Lower lobe of right lung (tissue), 2 donors: Measurements from ENCODE around the gene TWNK. TPM values are rescaled to one million over a fixed set of nuclear protein-coding genes. Genes with fewer than 3 reads are reported as not detected.

ENCODE experiments used
- ATAC-seq, 2 donors: fragments of 200-7000 bp; cut with Tn5 transposase; one replicate each; pipeline ENCODE4 v1.9.1; 2020 to 2022; ENCODE audit warnings: mild to moderate bottlenecking in 2 of 2, moderate library complexity in 2 of 2
- DNase-seq: peaks from one replicate; pipeline ENCODE4 v3.0.0-alpha.2; 2020
- H3K27ac ChIP-seq: fragments of 200-600 bp; one replicate; pipeline ENCODE4 v1.8.0; 2022
- H3K27me3 ChIP-seq: fragments of 200-600 bp; one replicate; pipeline ENCODE4 v1.8.0; 2022; ENCODE audit warnings: low read depth
- H3K36me3 ChIP-seq: fragments of 200-600 bp; one replicate; pipeline ENCODE4 v1.8.0; 2022; ENCODE audit warnings: mild to moderate bottlenecking
- H3K4me1 ChIP-seq: fragments of 200-600 bp; one replicate; pipeline ENCODE4 v1.8.0; 2022
- H3K4me3 ChIP-seq: fragments of 200-600 bp; one replicate; pipeline ENCODE4 v1.8.0; 2022; ENCODE audit warnings: mild to moderate bottlenecking
- H3K9me3 ChIP-seq: fragments of 200-600 bp; one replicate; pipeline ENCODE4 v1.8.0; 2022
- CTCF ChIP-seq: fragments of 200-600 bp; IDR thresholded peaks from one replicate; pipeline ENCODE4 v1.8.0; 2022; ENCODE audit warnings: antibody characterized with exemption, mild to moderate bottlenecking
- intact Hi-C: fragments of 100-400 bp; cut with DNase I; formaldehyde crosslinking; loops from one replicate; pipeline ENCODE4 v1.11.0; 2022
- total RNA-seq: library from RNA; stranded (reverse); fragmentation: NEBNext Ultra II Directional; extraction: Animal tissue kit (Norgen Biotek cat#: 25700); gene quantifications from one replicate; pipeline ENCODE4 v1.2.1, GENCODE V29; 2021
- donor health status: DM: no; HTN: yes; CAD: no; lungs with severe emphysema.

TWNK gene
- total RNA-seq, 1 donor from 2014 or later: 5.8 TPM

GRCh38 chr10:100980311-100980710 lies 7.0 kb upstream of the TWNK start:
- intact Hi-C loops: no loop called here
- H3K4me3 ChIP-seq: no peak overlapping the region
- ATAC-seq (no peak), DNase-seq (no peak)
- H3K4me1 ChIP-seq: peaks cover 4% of the 10 kb centered on the region
- no peaks in the 10 kb centered on the region for H3K27me3 ChIP-seq
- no peaks in the 10 kb centered on the region for H3K9me3 ChIP-seq
- TF ChIP-seq CTCF: no peak
- no peak overlapping the region for H3K27ac ChIP-seq
- H3K36me3 ChIP-seq: peaks cover 47% of the 10 kb centered on the region

- Histone ChIP-seq H3K27me3 (no peaks in the 10 kb centered on the region), H3K4me3 (no peak overlapping the region), H3K9me3 (no peaks in the 10 kb centered on the region), H3K36me3 (peaks cover 50% of the 10 kb centered on the region), H3K27ac (no peak overlapping the region), H3K4me1 (peaks cover 6% of the 10 kb centered on the region)
- DNase-seq (no peak), ATAC-seq (no peak)
- intact Hi-C loops: no loop called here
- no peak for TF ChIP-seq CTCF
These were observed 6.6 kb upstream of the TWNK start for GRCh38 chr10:100980711-100981110.

- no peak overlapping the region for H3K27ac ChIP-seq
- intact Hi-C loops: no loop called here
- peaks cover 50% of the 10 kb centered on the region for H3K36me3 ChIP-seq
These were observed 6.1 kb upstream of the TWNK start for GRCh38 chr10:100981178-100981772.

DNA sequence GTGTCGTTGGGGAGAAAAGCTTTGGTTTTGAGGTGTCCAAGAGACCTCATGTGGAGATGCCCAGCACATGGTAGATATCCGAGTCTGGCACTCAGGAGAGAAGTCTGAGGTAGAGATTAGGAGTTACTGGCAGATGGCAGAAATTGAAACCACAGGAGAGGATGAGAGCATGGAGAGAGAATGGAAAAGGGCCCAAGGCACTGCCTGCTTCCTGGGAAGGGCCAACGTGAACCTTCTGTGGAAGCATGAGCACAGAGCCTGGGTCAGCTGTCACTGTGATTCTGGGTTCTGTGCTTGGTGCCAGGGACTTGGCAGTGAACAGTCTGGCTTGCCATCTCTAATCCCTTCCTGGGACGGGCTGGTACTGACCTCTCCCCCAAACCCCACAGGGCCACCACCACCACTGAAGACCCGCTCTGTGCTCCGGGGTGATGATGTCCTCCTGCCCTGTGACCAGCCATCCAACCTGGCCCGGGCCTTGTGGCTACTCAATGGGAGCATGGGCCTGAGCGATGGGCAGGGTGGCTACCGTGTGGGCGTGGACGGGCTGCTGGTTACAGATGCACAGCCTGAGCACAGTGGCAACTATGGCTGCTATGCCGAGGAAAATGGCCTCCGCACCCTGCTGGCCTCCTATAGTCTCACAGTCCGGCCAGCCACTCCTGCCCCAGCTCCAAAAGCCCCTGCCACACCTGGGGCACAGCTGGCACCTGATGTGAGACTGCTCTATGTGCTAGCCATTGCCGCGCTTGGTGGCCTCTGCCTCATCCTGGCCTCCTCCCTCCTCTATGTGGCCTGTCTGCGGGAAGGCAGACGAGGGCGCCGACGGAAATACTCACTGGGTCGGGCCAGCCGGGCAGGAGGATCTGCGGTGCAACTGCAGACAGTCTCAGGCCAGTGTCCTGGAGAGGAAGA lies 4.2 kb upstream of the TWNK start:
- Histone ChIP-seq H3K36me3 (peaks cover 50% of the 10 kb centered on the region), H3K9me3 (no peaks in the 10 kb centered on the region), H3K4me1 (peaks cover 26% of the 10 kb centered on the region), H3K4me3 (no peak overlapping the region), H3K27me3 (no peaks in the 10 kb centered on the region), H3K27ac (no peak overlapping the region)
- ATAC-seq (no peak), DNase-seq (peak; percentile 40)
- intact Hi-C loops: no loop called here
- no peak for TF ChIP-seq CTCF

More at GRCh38 chr10:100981178-100981772, 6.1 kb upstream of the TWNK start:
- H3K4me1 ChIP-seq: peaks cover 11% of the 10 kb centered on the region
- H3K4me3 ChIP-seq: no peak overlapping the region
- TF ChIP-seq CTCF: no peak
- no peak for ATAC-seq
- no peaks in the 10 kb centered on the region for H3K9me3 ChIP-seq
- no peaks in the 10 kb centered on the region for H3K27me3 ChIP-seq
- DNase-seq: no peak

- Histone ChIP-seq H3K27ac (no peak overlapping the region), H3K4me3 (no peak overlapping the region), H3K9me3 (no peaks in the 10 kb centered on the region), H3K36me3 (peaks cover 50% of the 10 kb centered on the region), H3K4me1 (peaks cover 30% of the 10 kb centered on the region), H3K27me3 (no peaks in the 10 kb centered on the region)
- DNase-seq (peak; percentile 26), ATAC-seq (no peak)
- no peak for TF ChIP-seq CTCF
- intact Hi-C loops: no loop called here
These were observed 3.3 kb upstream of the TWNK start for GRCh38 chr10:100983868-100984671.
